ENCODE measurements around the gene STX10. TPM values are rescaled to one million over a fixed set of nuclear protein-coding genes. Genes with fewer than 3 reads are reported as not detected.

STX10 gene
- total and polyA plus RNA-seq, 9 of the 15 experiments (the other 6 are each of a cell fraction or from before 2014, with no cell fraction given): 0.51 to 66.3 (median 31.0) TPM

- TF ChIP-seq, protein P1, sequence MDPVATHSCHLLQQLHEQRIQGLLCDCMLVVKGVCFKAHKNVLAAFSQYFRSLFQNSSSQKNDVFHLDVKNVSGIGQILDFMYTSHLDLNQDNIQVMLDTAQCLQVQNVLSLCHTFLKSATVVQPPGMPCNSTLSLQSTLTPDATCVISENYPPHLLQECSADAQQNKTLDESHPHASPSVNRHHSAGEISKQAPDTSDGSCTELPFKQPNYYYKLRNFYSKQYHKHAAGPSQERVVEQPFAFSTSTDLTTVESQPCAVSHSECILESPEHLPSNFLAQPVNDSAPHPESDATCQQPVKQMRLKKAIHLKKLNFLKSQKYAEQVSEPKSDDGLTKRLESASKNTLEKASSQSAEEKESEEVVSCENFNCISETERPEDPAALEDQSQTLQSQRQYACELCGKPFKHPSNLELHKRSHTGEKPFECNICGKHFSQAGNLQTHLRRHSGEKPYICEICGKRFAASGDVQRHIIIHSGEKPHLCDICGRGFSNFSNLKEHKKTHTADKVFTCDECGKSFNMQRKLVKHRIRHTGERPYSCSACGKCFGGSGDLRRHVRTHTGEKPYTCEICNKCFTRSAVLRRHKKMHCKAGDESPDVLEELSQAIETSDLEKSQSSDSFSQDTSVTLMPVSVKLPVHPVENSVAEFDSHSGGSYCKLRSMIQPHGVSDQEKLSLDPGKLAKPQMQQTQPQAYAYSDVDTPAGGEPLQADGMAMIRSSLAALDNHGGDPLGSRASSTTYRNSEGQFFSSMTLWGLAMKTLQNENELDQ (CRISPR knock-in tag; IDR thresholded peaks at IDR 0.05; ENCODE audit: borderline replicate concordance): no peak
- no peak for TF ChIP-seq ATF1 (CRISPR knock-in tag; IDR thresholded peaks at IDR 0.05)
- TF ChIP-seq ATF1 (tag; IDR thresholded peaks at IDR 0.05): peak; percentile 41; the same call in 1 of the 2 replicates
- TF ChIP-seq MXI1 (IDR thresholded peaks at IDR 0.05; ENCODE audit: low read depth, low read length): no peak
- TF ChIP-seq ZNF121 (CRISPR knock-in tag; conservative IDR thresholded peaks at IDR 0.05): no peak
- no peak for TF ChIP-seq ZC3H4 (CRISPR knock-in tag; IDR thresholded peaks at IDR 0.05; ENCODE audit: borderline replicate concordance)
- 0 out of 2 replicates have a peak, but pooled peaks have one; percentile 51 for TF ChIP-seq ZBTB17 (CRISPR knock-in tag; IDR thresholded peaks at IDR 0.05)
- TF ChIP-seq ZNF134 (CRISPR knock-in tag; conservative IDR thresholded peaks at IDR 0.05): no peak
- TF ChIP-seq HDAC3 (IDR thresholded peaks at IDR 0.05; ENCODE audit: borderline replicate concordance, partially characterized antibody): no peak
- no peak for TF ChIP-seq SMARCA5 (IDR thresholded peaks at IDR 0.05)
- TF ChIP-seq BHLHE40 (IDR thresholded peaks at IDR 0.05; ENCODE audit: low read length): 0 out of 2 replicates have a peak, but pooled peaks have one; percentile 15
- TF ChIP-seq, protein P2, sequence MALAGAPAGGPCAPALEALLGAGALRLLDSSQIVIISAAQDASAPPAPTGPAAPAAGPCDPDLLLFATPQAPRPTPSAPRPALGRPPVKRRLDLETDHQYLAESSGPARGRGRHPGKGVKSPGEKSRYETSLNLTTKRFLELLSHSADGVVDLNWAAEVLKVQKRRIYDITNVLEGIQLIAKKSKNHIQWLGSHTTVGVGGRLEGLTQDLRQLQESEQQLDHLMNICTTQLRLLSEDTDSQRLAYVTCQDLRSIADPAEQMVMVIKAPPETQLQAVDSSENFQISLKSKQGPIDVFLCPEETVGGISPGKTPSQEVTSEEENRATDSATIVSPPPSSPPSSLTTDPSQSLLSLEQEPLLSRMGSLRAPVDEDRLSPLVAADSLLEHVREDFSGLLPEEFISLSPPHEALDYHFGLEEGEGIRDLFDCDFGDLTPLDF (CRISPR knock-in tag; IDR thresholded peaks at IDR 0.05): no peak
- peak; percentile 67 to 70; a peak in 3 of 4 replicates for TF ChIP-seq MAZ (CRISPR knock-in tag; conservative IDR thresholded peaks at IDR 0.05 in 1 of 2, IDR thresholded peaks at IDR 0.05 in 1 of 2)
- TF ChIP-seq TCF7 (IDR thresholded peaks at IDR 0.05; ENCODE audit: borderline replicate concordance): no peak
- no peak for TF ChIP-seq RFX1 (IDR thresholded peaks at IDR 0.05)
- no peak for TF ChIP-seq NBN (IDR thresholded peaks at IDR 0.05; ENCODE audit: low read depth)
- no peak for TF ChIP-seq MED1 (CRISPR knock-in tag; IDR thresholded peaks at IDR 0.05; ENCODE audit: borderline replicate concordance)
- TF ChIP-seq, protein P3, sequence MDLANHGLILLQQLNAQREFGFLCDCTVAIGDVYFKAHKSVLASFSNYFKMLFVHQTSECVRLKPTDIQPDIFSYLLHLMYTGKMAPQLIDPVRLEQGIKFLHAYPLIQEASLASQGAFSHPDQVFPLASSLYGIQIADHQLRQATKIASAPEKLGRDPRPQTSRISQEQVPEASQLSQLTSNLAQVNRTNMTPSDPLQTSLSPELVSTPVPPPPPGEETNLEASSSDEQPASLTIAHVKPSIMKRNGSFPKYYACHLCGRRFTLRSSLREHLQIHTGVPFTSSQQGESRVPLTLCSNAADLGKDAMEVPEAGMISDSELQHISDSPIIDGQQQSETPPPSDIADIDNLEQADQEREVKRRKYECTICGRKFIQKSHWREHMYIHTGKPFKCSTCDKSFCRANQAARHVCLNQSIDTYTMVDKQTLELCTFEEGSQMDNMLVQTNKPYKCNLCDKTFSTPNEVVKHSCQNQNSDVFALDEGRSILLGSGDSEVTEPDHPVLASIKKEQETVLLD (IDR thresholded peaks at IDR 0.05): peak; percentile 80
- TF ChIP-seq SRF (CRISPR knock-in tag; IDR thresholded peaks at IDR 0.05): peak in 1 of 2 experiments; percentile 49; a peak in 1 of 4 replicates
- peak; percentile 67; the same call in 1 of the 2 replicates for TF ChIP-seq DMBX1 (CRISPR knock-in tag; IDR thresholded peaks at IDR 0.05; ENCODE audit: borderline replicate concordance)
- TF ChIP-seq RBBP5 (IDR thresholded peaks at IDR 0.05; ENCODE audit: borderline replicate concordance, insufficient read depth, low read length, poor library complexity, severe bottlenecking): no peak
- no peak for TF ChIP-seq TRIM28 (IDR thresholded peaks at IDR 0.05)
- TF ChIP-seq ZNF707 (CRISPR knock-in tag; conservative IDR thresholded peaks at IDR 0.05): no peak
- no peak for TF ChIP-seq ZNF274 (IDR thresholded peaks at IDR 0.05; ENCODE audit: borderline replicate concordance, low read depth, low read length)
Measured at GRCh38 chr19:13164343-13165161, 14.4 kb upstream of the STX10 start (continued).

Data from K562 (cell line).